HG02870 (cell line): ENCODE data around the gene HK3.

ENCODE experiments used
- ATAC-seq: cut with Tn5 transposase; IDR thresholded peaks from one replicate; pipeline ENCODE4 v1.9.1; 2021; ENCODE audit warnings: mild to moderate bottlenecking, moderate library complexity; ENCODE audit not compliant: unreplicated experiment

Gene HK3

DNA sequence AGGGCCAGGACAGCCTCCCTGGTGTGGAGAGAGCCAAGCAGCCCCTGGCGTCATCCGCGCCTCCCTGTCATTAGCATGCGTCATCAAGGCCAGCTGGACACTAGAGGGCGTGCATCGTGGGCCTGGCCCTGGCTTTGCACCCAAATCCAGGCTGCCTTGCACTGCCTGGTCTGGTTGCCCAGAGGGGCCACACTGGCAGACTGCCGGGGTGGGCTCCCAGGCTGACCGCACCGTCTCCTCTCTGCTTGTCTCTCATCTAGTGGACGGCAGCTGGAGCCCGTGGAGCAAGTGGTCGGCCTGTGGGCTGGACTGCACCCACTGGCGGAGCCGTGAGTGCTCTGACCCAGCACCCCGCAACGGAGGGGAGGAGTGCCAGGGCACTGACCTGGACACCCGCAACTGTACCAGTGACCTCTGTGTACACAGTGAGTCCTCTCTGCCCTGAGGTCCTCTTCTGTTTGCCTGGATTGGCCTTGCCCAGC lies 29.0 kb downstream of the HK3 start:
- ATAC-seq = no peak

DNA sequence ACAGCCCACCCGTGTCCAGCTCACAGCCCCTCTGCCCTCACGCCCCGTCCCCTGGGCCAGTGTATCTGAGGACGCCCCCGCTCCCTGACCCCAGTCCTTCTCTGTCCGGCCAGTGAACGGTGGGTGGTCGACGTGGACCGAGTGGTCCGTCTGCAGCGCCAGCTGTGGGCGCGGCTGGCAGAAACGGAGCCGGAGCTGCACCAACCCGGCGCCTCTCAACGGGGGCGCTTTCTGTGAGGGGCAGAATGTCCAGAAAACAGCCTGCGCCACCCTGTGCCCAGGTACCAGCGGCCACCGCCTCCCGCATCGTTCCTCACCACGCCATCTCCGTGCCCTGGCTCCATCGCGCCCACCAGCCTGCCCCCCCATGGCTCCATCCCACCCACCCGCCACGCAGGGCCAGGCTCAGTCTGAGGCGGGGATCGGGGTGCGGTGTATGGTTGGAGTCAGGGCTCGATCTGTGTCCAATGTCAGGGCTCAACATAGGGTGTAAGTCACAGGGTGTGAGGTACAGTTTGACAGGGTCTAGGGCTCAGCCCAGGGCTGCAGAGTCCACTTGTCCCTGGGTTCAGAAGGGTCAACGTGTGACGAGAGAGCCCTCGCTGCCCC lies 29.5 kb downstream of the HK3 start:
- ATAC-seq = no peak

DNA sequence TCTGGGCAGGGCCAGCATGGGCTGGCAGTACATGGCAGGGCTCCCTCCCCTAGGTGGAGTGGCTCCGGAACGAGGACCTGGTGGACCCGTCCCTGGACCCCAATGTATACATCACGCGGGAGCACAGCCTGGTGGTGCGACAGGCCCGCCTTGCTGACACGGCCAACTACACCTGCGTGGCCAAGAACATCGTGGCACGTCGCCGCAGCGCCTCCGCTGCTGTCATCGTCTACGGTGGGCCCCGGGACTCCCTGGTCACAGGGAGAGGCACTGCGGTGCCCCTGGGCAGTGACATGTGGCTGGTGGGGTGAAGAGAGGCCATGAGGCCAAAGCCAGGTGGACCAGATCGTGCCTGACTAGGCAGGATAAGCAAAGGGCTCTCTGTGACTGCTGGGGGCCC lies 30.4 kb downstream of the HK3 start:
- no peak for ATAC-seq

DNA sequence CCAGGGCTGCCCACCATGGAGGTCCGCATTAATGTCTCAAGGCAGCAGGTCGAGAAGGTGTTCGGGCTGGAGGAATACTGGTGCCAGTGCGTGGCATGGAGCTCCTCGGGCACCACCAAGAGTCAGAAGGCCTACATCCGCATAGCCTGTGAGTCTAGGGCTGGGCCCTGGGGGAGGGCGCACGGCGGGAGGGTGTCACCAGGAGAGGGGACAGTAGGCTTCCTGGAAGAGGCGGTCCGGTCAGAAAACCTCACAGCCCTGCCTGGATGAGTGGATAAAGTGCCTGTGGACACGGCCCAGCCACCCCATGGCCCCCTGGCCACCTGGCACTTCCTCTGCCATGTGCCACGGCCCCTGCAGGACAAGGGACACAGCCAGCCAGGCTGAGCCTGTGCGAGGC lies 31.0 kb downstream of the HK3 start:
- no peak for ATAC-seq

DNA sequence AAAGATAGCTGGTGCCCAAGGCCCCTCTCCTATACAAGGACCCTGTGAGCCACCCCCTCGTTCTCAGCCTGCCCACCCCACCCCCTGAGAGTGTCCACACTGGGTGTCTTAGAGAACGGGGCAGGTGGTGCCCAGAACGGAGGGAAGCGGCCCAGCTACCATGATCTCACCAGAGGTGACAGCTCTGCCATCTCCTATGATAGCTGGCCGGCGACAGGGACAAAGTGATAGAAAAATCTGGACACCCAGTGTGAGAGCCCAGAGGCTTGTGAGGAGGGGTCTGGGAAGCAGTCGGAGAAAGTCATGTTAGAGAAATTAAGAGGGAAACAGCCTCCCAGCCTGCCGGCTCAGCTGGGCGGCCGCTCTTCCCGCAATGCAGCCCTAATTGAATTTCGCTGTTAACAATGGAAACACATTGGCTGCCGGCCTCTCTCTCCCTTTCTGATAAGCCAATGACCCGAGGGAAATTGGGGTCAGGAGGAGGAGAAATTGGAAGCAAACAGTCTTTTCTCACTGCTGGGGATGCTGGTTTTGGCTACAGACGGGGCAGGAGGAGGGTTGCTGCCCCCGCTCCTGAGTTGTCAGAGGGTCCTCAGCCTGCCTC lies 32.3 kb downstream of the HK3 start:
- no peak for ATAC-seq

DNA sequence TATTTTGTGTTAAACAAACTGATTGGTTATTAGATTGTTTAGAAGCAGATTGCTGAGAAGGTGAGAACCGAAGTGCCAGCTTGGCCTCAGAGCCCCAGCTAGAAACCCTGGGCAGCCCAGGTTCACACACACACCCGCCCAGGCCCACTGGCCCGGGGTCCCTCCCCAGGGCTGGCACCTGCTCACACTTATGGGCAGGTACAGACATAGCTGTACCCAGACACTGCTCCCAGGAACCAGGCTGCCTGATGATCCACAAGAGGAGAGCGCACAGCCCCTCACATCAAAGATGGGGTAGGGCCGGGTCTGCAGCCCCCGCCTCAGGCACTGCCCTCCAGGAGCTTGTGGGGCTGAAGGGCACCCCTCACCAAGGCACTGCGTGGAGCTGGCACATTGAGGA lies 33.2 kb downstream of the HK3 start:
- ATAC-seq = no peak

DNA sequence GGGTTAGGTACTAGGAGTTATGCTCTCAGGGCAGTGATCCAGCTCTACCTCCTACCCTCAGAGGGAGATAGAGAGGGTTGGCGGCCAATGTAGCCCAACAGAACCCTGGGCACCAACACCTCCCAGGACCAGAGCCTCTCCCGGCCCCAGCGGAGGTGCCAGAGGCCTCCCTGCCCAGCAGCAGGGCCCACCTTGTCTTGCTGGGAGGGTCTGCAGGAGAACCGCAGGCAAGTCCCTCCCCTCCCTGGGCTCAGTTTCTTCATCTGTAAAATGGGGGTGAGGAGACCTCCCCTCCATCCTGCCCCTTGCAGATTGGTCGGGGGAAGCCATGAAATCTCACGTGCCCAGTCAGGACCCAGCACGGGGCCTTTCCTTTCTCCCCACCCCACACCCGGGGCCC lies 34.4 kb downstream of the HK3 start:
- ATAC-seq = no peak

DNA sequence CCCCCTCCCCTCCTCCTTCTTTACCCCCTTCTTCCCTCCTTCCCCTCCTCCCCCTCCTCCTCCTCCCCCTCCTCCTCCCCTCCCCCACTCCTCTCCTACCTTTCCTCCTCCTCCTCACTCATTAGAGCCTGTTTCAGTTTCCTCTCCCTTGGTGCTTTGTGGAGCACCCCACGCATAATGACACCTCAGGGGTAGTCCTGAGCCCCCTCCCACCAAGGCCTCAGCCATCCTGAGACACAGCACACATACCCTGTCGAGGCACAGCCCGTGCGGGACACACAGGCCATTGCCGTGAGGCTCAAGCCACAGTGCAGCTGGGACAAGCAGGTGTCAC lies 35.4 kb downstream of the HK3 start:
- ATAC-seq = no peak

DNA sequence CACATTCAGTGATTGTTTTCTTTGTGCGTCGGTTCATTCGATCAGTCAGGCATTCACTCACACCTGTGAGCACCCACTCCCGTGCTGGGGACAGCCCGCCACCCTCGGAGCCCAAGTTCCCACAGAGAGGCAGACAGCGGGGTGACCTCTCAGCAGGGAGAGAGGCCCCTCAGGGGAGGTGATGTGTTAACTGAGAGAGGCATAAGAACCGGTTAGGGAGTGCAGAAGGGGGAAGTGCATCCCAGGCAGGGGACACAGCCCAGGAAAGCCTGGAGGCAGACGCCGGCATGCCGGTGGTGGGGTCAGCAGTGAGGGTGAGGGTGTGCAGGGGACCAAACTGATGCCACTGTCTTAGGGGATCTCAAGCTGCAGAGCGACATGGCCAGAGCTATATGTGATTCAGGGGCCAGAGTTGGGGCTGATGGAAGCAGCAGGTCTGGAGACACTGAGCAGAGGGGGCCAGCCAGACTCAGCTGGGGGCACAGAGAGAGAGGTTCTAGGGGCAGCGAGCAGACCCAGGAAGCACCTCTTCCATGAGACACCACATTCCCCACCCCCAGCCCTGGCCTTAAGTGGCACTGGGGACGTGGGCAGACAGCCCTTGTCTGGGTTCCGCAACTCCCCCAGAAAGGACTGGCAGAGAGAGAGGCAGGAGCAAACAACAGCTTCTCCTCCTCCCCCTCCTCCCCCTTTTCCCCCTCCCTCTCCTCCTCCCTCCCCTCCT lies 35.9 kb downstream of the HK3 start:
- ATAC-seq = no peak

DNA sequence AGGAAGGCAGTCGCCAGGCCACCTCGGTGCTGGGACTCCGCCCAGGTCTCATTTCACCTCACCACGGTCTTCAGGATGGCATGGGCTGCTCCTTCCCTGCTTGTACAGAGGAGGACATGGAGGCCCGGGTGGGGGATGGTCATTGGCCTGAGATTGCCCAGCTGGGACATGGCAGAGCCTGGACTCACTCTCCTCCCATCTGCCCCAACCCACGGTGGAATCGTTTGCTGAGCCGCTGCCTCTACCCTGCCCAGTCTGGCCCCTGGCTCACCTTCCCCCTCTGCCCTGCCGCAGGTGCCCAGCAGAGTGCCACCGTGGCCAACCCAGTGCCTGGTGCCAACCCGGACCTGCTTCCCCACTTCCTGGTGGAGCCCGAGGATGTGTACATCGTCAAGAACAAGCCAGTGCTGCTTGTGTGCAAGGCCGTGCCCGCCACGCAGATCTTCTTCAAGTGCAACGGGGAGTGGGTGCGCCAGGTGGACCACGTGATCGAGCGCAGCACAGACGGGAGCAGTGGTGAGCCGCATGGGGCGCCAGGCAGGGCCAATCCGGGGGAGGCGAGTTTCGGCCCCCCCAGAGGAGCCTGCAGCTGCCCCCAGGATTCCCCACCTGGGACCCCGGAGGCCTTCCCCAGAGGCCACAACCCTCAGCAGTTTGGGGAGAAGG lies 36.7 kb downstream of the HK3 start:
- ATAC-seq = no peak

DNA sequence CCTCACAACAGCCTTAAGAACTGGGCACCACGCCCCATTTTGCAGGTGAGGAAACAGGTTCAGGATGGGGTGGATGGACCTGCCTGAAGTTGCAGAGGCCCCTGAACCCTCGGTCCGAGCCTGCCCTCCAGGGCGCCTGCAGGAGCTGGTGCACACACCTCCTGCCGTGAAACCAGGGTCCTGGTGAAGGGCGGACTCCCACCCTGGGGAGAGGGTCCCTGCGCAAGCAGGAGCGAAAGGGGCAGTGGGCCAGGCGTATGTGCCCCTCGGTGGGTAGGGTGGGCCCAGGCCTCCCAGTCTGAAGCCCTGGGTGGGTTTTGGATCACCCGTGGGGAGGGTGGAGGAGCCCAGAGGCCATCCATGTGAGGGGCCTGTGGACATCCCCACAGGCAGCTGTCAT lies 37.9 kb downstream of the HK3 start:
- no peak for ATAC-seq

DNA sequence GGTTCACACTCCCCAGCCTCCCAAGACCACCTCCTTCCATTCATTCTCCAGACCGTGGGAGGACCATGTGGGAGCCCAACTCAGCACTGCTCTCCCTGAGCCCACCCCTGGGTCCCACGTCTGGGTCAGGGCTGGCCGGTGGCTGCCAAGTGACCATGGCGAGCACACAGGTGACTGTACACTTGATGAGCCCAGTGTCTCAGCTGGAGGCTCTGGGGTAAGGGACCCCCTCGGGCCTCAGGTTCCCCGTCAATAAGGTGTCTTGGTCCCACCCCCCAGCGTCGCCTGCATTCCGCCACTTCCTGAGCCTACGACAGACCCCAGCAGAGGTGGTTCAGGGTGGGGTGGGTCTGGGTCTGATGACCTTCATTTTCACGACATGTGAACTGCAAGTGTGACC lies 38.8 kb downstream of the HK3 start:
- ATAC-seq = no peak

DNA sequence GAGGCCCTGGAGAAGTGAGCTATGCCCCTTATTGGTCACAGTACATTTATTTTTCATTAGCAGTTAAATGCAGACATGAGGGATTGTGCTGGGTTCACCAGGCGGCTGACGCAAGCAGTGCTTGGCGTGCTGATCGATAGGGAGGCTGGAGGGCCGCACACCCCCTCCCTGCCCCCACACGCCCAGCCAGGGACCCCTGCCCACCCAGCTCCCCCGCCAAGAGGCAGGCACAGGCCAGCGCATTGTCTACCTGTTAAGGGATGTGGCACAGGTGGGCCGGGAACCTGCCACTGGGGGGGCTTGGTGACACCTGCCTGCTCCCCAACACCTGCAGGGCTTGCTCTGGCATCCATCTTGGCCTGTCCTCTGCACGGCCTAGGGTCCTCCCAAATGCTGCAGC lies 39.2 kb downstream of the HK3 start:
- no peak for ATAC-seq

DNA sequence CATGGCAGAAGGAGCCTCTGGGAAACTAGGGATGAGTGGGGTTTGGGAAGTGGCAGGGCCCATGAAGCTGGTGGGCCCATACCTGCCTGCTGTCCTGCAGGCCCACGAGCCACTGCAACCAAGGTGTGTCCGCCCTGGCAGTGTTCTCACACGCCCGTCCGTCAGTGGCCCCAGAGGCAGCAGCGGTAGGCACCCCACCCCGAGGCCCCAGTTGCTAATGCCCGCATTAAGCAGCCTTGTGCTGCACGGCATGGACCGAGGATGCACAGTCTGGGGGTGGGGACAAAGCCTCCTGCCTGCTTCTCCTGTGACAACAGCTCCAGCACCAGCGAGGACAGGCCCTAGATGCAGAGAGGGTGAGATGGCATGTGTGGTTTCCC lies 41.3 kb downstream of the HK3 start:
- no peak for ATAC-seq

DNA sequence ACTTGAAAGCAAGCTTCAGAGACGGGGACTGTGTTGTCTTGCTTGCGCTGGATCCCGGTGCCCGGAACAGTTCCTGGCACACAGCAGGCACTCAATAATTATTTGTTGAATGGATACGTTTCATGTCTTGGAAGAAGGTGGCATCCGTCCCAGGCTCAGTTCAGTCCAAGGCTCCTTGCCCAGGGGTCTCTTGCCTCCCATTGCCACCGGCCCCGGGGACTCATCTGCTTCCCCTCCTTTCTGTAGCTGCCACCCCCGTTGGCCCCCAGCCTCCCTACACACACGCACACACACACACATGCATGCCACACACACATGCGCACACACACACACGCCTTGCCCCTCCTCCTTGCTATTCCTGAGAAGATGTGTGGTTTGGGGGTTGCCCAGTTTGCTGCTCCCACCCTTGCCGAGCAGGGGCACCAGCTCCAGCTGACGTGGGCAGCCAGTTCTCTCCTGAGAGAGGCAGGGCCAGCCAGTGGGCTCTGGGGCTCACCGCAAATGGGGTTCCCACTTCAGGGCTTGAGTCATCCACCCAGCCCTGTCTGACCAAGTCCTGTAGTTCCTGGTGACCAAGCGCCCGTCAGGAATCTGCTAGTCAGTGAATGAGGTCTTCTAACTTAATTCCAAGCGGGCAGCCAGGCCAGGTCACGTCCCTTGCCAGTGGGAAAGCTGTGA lies 41.8 kb downstream of the HK3 start:
- ATAC-seq = no peak

DNA sequence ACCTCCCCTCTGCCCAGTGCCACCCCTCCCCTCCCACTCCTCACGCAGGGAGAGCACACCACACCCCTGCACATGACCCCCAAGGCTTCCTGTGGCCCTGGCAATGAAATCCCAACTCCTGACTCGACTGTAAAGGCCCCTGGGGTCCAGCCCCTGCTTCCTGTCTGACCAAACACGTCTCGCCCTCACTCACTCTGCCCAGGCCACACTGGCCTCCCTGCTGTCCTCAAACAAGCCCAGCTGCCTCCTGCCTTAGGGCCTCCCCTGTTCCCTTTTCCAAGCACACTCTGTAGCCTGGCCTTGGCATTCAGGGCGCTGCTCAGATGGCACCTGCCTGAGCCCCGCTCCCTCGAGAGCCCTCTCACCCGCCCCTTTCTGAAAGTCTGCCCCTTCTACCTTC lies 42.4 kb downstream of the HK3 start:
- ATAC-seq = no peak

DNA sequence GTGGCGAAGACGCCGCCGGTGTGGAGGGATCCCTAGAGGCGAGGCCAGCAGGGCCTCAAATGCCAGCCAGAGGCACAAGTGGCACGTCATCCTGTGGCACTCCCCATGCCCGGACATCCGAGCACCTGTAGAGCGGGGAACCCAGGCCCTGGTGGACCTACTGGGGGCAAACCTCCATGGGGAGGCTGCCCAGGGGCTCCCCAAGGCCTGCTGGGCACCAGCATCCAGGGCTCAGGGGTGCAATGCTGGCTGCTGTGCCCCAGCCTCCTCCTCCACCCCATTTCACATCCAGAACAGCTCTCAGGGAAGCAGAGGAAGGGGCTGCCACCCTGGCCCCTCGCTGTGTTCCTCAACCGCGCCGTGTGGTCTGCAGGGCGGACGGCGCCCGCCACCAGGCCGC lies 43.5 kb downstream of the HK3 start:
- ATAC-seq = no peak

DNA sequence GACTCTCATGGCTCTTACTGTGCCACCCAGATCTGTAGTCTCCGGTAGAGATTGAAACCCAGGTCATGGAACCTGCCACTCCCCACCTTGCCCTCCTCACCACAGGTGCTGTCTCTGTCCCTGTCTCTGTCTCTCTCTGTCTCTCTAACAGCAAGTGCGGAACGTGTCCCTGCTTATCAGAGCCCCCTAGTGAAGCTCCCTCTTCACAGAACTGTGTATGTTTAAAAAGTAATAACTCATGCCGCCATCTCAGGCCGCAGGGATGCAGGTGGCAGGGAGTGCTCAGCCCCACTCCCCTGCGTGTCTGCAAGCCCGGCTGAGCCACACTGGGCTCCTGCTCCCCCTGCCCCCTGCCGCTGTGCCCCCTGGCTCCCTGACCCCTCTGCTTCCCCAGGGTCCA lies 45.0 kb downstream of the HK3 start:
- no peak for ATAC-seq

DNA sequence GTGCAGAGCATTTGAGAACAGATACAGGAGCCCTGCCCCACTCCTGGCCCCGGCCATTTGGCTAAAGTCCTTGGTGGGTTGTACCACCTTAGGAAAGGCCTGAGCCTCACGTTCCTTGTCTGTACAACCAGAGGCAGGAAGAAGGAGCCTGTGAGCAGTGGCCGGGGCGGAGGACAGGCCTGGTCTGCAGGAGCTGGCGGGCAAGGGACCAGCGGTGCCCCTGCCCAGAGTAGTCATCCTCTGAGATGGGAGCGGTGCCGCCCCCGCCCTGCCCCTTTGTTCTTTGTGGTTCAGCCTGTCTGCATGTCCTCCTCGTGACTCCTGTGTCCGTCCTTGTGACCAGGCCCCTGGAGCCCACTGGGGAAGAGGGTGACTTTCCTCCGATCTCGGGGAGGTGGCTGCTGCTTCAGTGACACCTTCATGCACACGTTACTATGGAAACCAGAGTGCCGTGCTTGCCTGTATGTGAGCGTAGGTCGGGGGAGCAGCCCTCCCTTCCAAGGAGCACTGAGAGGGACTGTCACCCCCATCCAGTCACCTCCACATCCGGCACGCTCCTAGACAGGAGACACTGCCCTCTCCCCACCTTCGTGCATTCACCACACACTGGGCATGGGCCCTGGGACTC lies 45.9 kb downstream of the HK3 start:
- ATAC-seq = no peak

DNA sequence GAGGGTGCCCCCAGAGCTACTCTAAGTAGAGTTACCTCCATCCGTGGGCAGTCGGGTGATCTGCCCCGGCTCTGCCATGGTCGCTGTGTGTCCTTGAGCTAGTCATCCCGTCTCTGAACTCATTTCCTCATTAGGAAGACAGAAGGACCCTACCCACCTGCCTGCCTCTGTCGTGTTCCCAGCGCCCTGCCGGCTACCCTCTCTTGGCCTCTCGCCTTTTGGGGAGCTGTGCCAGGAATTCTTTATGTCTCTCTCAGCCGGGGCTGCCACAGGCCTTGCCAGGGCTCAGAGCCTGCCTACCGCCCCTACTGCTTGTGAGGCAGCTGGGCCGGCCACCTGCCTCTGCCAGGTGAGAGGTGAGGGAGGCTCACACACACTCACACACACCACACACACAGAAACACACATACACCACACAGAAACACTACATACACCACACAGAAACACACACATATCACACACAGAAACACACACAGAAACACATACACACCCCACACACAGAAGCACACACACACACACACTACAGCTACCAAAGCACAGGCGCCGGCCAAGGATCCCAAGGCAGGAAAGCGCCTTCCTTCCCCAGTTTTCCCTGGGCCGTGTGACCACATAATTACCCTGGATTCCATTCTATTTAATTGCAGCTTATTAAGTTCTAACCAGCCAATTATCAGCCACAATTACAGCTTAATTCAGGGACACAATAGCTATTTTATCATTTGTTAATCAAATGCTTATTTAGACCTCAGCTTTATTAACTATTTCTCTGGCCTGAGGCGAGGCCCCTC lies 47.1 kb downstream of the HK3 start:
- ATAC-seq = no peak
